Coronary artery (tissue), 2 donors: ENCODE data around the gene VWCE.

ENCODE experiments used
- DNase-seq: peaks from one replicate; pipeline ENCODE4 v3.0.0-alpha.2; 2017; ENCODE audit warnings: low spot score
- H3K27ac ChIP-seq, 2 donors: fragments of 200-600 bp; sonication (generic); one replicate each; pipeline ENCODE4 v1.5.1; 2016 to 2019
- H3K4me3 ChIP-seq: fragments of 200-600 bp; sonication (generic); 2 replicates; pipeline ENCODE4 v1.5.1; 2016; ENCODE audit warnings: mild to moderate bottlenecking, moderate library complexity
- CTCF ChIP-seq: fragments of 200-600 bp; sonication (generic); IDR thresholded peaks from one replicate; pipeline ENCODE4 v1.5.1; 2019; ENCODE audit warnings: antibody characterized with exemption

VWCE gene

DNA sequence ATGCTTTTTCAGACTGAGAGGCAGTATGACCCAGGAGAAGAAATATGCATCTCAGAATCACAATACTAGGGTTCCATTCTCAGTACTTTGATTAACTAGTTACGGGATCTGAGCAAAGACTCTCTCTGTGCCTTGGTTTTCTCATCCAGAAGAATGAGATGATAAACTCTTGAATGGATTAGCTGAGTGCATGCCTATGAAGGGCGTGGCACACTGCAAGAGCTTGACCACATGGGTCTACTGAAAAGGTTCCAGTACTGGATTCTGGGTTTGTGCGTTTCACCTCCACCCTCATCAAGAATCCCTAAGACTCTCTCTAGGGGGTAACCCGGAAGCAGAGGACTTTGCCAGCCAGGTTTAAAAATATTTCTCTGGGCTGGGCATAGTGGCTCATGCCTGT is 28.5 kb downstream of the VWCE start:
- TF ChIP-seq CTCF = no peak
- no peak for DNase-seq
- no peak overlapping the region for H3K4me3 ChIP-seq
- H3K27ac ChIP-seq = no peak overlapping the region

DNA sequence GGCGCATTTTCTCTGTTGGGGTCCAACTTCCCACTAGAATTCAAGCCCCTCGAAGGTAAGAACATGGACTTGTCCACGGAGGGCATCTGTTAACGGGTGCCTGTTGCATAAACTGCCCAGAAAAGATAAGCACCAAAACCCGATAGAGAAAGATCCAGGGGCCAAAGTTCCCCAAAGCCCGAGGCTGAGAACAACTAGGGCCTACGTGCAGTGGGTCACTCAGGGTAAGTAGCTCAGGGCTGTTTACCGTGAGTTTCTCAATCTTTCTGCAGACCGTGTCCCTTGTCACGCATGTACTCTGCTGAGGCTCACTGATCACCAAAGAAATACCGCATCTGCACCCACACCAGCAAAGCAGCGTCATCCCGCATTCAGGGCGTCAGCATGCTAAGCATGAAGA is 29.8 kb downstream of the VWCE start:
- no peak for DNase-seq
- TF ChIP-seq CTCF = no peak

DNA sequence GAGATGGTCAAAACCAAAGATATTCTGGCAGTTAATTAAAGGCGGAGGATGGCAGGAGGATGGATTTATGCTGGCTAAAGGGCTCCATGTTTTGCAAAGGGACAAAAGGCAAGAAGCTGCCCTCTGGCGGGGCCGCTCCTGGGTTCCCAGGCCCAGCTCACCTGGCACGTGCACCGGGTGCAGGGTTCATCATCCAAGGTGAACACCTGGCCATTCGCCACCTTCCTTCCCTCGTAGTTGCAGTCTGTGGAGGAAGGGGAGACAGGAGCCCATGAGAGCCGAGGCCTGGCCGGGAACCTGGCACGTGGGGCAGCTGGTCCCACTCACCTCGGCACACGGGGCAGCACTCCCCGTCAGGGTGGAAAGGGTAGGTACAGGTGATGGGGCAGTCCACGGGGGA is 30.3 kb downstream of the VWCE start:
- no peak for TF ChIP-seq CTCF
- no peak for DNase-seq
- Histone ChIP-seq H3K4me3 (no peak overlapping the region), H3K27ac (no peak overlapping the region)

More for the DNA sequence above, 29.8 kb downstream of the VWCE start:
- no peak overlapping the region for H3K4me3 ChIP-seq
- H3K27ac ChIP-seq = no peak overlapping the region

DNA sequence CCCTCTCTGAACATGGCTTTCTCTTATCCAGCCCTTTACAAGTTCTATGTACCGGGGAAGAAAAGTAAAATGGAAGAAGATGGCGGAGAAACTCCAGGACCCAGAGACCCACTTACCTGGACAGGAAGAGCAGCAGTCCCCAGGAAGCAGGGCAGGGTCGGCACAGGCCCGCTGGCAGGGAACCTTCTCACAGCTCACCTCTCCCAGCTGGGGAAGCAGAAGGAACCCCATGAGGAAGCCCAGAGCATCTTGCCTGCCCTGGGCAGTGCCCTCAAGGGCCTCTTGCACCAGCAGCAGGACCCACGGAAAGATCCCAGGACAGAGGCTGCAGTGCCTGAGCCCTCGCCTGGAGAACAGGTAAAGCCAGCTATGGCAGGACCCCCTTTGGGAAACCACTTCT is 30.7 kb downstream of the VWCE start:
- Histone ChIP-seq H3K27ac (no peak overlapping the region), H3K4me3 (no peak overlapping the region)
- DNase-seq = no peak
- no peak for TF ChIP-seq CTCF

DNA sequence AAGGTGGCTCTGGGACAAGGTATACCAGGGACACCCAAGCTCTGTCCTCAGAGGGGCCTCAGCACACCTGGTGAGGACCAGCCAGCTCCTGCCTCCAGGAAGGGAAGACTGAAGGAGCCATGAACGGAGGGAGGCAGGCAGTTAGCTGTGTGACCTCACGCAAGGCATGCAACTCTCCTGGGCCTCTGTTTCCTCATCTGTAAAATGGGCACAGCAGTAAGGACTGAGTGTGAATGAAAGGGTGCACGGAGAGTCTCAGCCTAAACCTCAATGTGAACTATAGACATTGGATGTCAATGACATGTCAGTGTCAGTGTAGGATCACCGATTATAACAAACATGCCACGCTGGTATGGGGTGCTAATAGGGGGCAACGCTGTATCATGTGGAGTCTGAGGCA is 35.8 kb downstream of the VWCE start:
- no peak for TF ChIP-seq CTCF
- no peak for DNase-seq
- H3K4me3 ChIP-seq = no peak overlapping the region
- no peak overlapping the region for H3K27ac ChIP-seq

DNA sequence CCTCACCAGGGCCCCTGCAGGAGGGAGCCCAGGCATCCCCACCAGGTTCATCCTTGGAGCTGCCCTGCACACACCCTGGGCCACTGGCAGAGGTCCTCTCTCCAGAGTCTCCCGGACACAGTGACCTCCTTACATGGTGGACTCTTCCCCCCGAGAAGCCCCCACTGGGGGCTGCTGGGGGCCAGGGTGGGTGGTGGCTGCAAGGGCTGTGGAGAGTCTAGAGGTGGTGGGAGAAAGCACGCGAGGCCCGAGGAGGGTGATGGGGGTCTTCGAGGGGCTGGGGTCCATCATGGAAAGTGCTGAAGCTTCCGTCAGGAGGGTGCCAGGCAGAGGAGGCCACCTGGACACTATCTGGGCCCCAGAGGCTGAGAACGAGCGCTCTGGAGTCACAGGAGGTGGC is 36.6 kb downstream of the VWCE start:
- TF ChIP-seq CTCF = no peak
- Histone ChIP-seq H3K4me3 (no peak overlapping the region), H3K27ac (no peak overlapping the region)
- DNase-seq = no peak

- no peak for TF ChIP-seq CTCF
- no peak overlapping the region for H3K4me3 ChIP-seq
- no peak overlapping the region for H3K27ac ChIP-seq
- DNase-seq = no peak
Observed at GRCh38 chr11:61256710-61257482, 38.2 kb downstream of the VWCE start.
